GM18861 (cell line): Measurements from ENCODE around the gene HNF1A.

Experiments
- ATAC-seq: cut with Tn5 transposase; IDR thresholded peaks from one replicate; pipeline ENCODE4 v1.9.1; 2021; ENCODE audit not compliant: unreplicated experiment

HNF1A gene

GRCh38 chr12:120959111-120959878, 19.0 kb upstream of the HNF1A start:
- no peak for ATAC-seq

GRCh38 chr12:120960657-120961056, 17.7 kb upstream of the HNF1A start:
- no peak for ATAC-seq

GRCh38 chr12:120961604-120962531, 16.5 kb upstream of the HNF1A start:
- no peak for ATAC-seq

- no peak for ATAC-seq
Observed at GRCh38 chr12:120962532-120963020, 15.8 kb upstream of the HNF1A start.

GRCh38 chr12:120964298-120964697, 14.0 kb upstream of the HNF1A start:
- ATAC-seq = no peak

- ATAC-seq = no peak
Observed at GRCh38 chr12:120965534-120966091, 12.7 kb upstream of the HNF1A start.

- ATAC-seq = no peak
Observed at GRCh38 chr12:120970310-120970709, 8.0 kb upstream of the HNF1A start.

- peak; percentile 52 for ATAC-seq
Observed at GRCh38 chr12:120971299-120972180, 6.8 kb upstream of the HNF1A start.

GRCh38 chr12:120972870-120973543, 5.3 kb upstream of the HNF1A start:
- ATAC-seq = no peak

- no peak for ATAC-seq
Observed at GRCh38 chr12:120977531-120978295, 630 bp upstream of the HNF1A start.

GRCh38 chr12:120979220-120979861, 998 bp downstream of the HNF1A start:
- no peak for ATAC-seq

- ATAC-seq = no peak
Observed at GRCh38 chr12:120979862-120980696, 1.7 kb downstream of the HNF1A start.

- ATAC-seq = no peak
Observed at GRCh38 chr12:120980800-120981368, 2.5 kb downstream of the HNF1A start.

GRCh38 chr12:120981407-120981941, 3.1 kb downstream of the HNF1A start:
- no peak for ATAC-seq

- no peak for ATAC-seq
Observed at GRCh38 chr12:120982659-120983058, 4.3 kb downstream of the HNF1A start.

- ATAC-seq = no peak
Observed at GRCh38 chr12:120983759-120984158, 5.4 kb downstream of the HNF1A start.

- no peak for ATAC-seq
Observed at GRCh38 chr12:120984351-120984898, 6.1 kb downstream of the HNF1A start.
